Ishikawa (cell line): ENCODE results near the gene GRIK1.

Experiments used
- CEBPB ChIP-seq: IDR thresholded peaks from 2 replicates; pipeline ENCODE4 v1.6.1; 2012
- CREB1 ChIP-seq: IDR thresholded peaks from 2 replicates; pipeline ENCODE4 v1.6.1; 2012; ENCODE audit warnings: low read depth
- EGR1 ChIP-seq: IDR thresholded peaks from 2 replicates; pipeline ENCODE4 v1.6.1; 2012
- EP300 ChIP-seq: IDR thresholded peaks from 2 replicates; pipeline ENCODE4 v1.6.1; 2012; ENCODE audit warnings: borderline replicate concordance
- FOXM1 ChIP-seq: IDR thresholded peaks from 2 replicates; pipeline ENCODE4 v1.6.1; 2012; ENCODE audit warnings: low read depth, borderline replicate concordance
- NFIC ChIP-seq: IDR thresholded peaks from 2 replicates; pipeline ENCODE4 v1.6.1; 2012
- RAD21 ChIP-seq: IDR thresholded peaks from 2 replicates; pipeline ENCODE4 v1.6.1; 2012; ENCODE audit warnings: low read depth
- TAF1 ChIP-seq: IDR thresholded peaks from 2 replicates; pipeline ENCODE4 v1.6.1; 2012; ENCODE audit warnings: low read depth, mild to moderate bottlenecking
- TCF12 ChIP-seq: IDR thresholded peaks from 2 replicates; pipeline ENCODE4 v1.6.1; 2012; ENCODE audit warnings: low read depth
- TEAD4 ChIP-seq: IDR thresholded peaks from 2 replicates; pipeline ENCODE4 v1.6.1; 2012
- YY1 ChIP-seq: IDR thresholded peaks from 2 replicates; pipeline ENCODE4 v1.6.1; 2012; ENCODE audit warnings: low read depth
- ZBTB7A ChIP-seq: IDR thresholded peaks from 2 replicates; pipeline ENCODE4 v1.6.1; 2012; ENCODE audit warnings: low read depth
- TF ChIP-seq, protein P1 (sequence below): IDR thresholded peaks from 2 replicates; pipeline ENCODE4 v1.6.1; 2012
- TF ChIP-seq, protein P2 (sequence below): IDR thresholded peaks from 2 replicates; pipeline ENCODE4 v1.6.1; 2012
- TF ChIP-seq, protein P3 (sequence below): IDR thresholded peaks from 2 replicates; pipeline ENCODE4 v1.6.1; 2012; ENCODE audit warnings: low read depth, mild to moderate bottlenecking

The GRIK1 gene

DNA sequence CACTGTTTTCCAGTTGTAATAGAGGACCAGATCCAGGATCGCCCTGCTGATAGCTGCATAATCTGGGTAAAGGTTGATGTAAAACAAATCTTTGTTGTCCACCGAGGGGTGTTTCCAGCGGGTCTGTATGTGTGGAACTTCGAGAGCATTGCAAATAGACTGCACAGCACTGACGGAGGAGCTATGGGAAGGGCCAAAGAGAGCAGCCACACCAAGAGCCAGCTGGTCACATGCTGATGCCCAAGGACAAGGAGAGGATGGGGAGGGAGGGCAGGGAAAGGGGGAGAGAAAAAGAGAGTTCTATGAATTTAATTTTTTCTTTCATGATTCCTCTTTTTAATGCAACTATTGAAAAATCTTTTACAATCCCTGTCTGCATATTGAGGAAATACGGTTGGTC lies 250.0 kb downstream of the GRIK1 start:
- no peak for TF ChIP-seq TAF1
- no peak for TF ChIP-seq TCF12
- TF ChIP-seq TEAD4: no peak
- TF ChIP-seq YY1: no peak
- TF ChIP-seq NFIC: no peak
- TF ChIP-seq FOXM1: no peak
- TF ChIP-seq, protein P1, sequence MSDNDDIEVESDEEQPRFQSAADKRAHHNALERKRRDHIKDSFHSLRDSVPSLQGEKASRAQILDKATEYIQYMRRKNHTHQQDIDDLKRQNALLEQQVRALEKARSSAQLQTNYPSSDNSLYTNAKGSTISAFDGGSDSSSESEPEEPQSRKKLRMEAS: no peak
- TF ChIP-seq CEBPB: no peak
- TF ChIP-seq EP300: no peak
- no peak for TF ChIP-seq RAD21
- no peak for TF ChIP-seq EGR1

DNA sequence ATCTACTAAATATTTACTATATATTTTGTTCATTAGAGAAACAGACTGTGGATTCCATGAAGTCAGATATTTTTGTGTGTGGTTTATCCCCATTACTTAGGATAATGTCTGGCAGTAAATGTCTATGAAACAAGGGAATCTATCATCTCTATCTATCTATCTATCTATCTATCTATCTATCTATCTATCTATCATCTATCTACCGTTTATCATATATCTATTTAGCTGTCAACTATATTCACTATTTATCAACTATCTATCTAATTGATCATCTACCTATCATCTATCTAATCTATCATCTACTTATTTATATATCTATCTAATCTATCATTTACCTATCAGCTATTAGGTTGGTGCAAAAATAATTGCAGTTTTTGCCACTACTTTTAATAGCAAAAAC lies 255.7 kb downstream of the GRIK1 start:
- TF ChIP-seq CREB1 (no peak), TCF12 (no peak), CEBPB (no peak), YY1 (no peak), NFIC (no peak), TEAD4 (no peak), ZBTB7A (no peak), EP300 (no peak), FOXM1 (no peak), EGR1 (no peak), RAD21 (no peak), TAF1 (no peak)
- TF ChIP-seq, protein P2, sequence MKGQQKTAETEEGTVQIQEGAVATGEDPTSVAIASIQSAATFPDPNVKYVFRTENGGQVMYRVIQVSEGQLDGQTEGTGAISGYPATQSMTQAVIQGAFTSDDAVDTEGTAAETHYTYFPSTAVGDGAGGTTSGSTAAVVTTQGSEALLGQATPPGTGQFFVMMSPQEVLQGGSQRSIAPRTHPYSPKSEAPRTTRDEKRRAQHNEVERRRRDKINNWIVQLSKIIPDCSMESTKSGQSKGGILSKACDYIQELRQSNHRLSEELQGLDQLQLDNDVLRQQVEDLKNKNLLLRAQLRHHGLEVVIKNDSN: no peak
- TF ChIP-seq, protein P1: no peak
- TF ChIP-seq, protein P3, sequence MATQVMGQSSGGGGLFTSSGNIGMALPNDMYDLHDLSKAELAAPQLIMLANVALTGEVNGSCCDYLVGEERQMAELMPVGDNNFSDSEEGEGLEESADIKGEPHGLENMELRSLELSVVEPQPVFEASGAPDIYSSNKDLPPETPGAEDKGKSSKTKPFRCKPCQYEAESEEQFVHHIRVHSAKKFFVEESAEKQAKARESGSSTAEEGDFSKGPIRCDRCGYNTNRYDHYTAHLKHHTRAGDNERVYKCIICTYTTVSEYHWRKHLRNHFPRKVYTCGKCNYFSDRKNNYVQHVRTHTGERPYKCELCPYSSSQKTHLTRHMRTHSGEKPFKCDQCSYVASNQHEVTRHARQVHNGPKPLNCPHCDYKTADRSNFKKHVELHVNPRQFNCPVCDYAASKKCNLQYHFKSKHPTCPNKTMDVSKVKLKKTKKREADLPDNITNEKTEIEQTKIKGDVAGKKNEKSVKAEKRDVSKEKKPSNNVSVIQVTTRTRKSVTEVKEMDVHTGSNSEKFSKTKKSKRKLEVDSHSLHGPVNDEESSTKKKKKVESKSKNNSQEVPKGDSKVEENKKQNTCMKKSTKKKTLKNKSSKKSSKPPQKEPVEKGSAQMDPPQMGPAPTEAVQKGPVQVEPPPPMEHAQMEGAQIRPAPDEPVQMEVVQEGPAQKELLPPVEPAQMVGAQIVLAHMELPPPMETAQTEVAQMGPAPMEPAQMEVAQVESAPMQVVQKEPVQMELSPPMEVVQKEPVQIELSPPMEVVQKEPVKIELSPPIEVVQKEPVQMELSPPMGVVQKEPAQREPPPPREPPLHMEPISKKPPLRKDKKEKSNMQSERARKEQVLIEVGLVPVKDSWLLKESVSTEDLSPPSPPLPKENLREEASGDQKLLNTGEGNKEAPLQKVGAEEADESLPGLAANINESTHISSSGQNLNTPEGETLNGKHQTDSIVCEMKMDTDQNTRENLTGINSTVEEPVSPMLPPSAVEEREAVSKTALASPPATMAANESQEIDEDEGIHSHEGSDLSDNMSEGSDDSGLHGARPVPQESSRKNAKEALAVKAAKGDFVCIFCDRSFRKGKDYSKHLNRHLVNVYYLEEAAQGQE: no peak

DNA sequence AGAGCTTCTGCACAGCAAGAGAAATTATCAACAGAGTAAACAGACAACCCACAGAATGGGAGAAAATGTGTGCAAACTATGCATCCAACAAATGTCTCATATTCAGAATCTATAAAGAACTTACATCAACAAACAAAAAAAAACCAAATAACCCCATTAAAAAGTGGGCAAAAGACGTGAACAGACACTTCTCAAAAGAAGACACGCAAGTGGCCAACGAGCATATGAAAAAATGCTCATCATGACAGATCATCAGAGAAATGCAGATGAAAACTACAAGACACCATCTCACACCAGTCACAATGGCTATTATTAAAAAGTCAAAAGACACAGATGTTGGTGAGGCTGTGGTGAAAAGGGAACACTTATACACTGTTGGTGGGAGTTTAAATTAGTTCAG lies 257.0 kb downstream of the GRIK1 start:
- no peak for TF ChIP-seq NFIC
- no peak for TF ChIP-seq TEAD4
- no peak for TF ChIP-seq EP300
- TF ChIP-seq TAF1: no peak
- TF ChIP-seq CREB1: no peak
- TF ChIP-seq, protein P3: no peak
- TF ChIP-seq TCF12: no peak
- TF ChIP-seq, protein P1: no peak
- no peak for TF ChIP-seq RAD21
- TF ChIP-seq, protein P2: no peak
- TF ChIP-seq FOXM1: no peak
- TF ChIP-seq ZBTB7A: no peak
- TF ChIP-seq EGR1: no peak
- TF ChIP-seq CEBPB: no peak
- TF ChIP-seq YY1: no peak

DNA sequence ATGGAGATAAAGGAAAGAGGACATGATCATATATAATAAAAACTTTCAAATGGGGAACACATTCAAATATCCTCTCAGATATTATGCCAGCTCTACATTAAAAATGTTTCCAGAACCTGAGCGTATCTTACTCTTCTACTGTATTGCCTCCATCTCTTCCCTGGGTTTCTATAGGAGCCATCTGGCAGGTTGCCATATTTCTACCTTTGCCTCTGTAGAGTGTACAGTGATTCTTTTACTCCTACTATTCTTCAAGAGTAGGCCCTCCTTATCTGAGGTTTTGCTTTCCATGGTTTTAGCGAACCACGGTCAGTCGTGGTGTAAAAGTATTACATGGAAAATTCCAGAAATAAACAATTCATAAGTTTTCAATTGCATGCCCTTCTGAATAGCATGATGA lies 259.5 kb downstream of the GRIK1 start:
- no peak for TF ChIP-seq EP300
- no peak for TF ChIP-seq TAF1
- no peak for TF ChIP-seq RAD21
- TF ChIP-seq CEBPB: no peak
- TF ChIP-seq, protein P3: no peak
- TF ChIP-seq, protein P2: no peak
- no peak for TF ChIP-seq TCF12
- no peak for TF ChIP-seq FOXM1
- no peak for TF ChIP-seq NFIC
- TF ChIP-seq CREB1: no peak
- TF ChIP-seq EGR1: no peak
- no peak for TF ChIP-seq TEAD4
- TF ChIP-seq ZBTB7A: no peak
- TF ChIP-seq, protein P1: no peak
- no peak for TF ChIP-seq YY1
